ENCODE measurements around the gene PPP4R3A. TPM values are rescaled to one million over a fixed set of nuclear protein-coding genes. Genes with fewer than 3 reads are reported as not detected.

The PPP4R3A gene
- total RNA-seq, 1 experiment from 2014 or later: 148 TPM

- Histone ChIP-seq H2BK120ac (ENCODE audit: low read depth, low read length, poor library complexity, severe bottlenecking) (no peak overlapping the region), H3K4ac (ENCODE audit: low read depth, low read length) (no peak overlapping the region), H3K79me1 (ENCODE audit: insufficient read depth, low read depth, low read length, poor library complexity, severe bottlenecking) (no peaks in the 10 kb centered on the region), H4K20me1 (ENCODE audit: control insufficient read depth, insufficient read depth, insufficient read length) (no peaks in the 10 kb centered on the region), H3T11ph (ENCODE audit: low read length) (no peak overlapping the region), H2AFZ (ENCODE audit: low read length) (no peak overlapping the region), H3K9ac (ENCODE audit: extremely low read depth, insufficient read length, low read length) (no peak overlapping the region), H3K9me3 (ENCODE audit: control insufficient read depth, low read depth, low read length) (no peaks in the 10 kb centered on the region), H3K23me2 (ENCODE audit: insufficient read length, low read depth, low read length, poor library complexity, severe bottlenecking) (no peaks in the 10 kb centered on the region), H4K8ac (replicated peaks; ENCODE audit: insufficient read length, low read depth, low read length) (no peak overlapping the region), H3K4me1 (ENCODE audit: insufficient read depth, low read length) (no peaks in the 10 kb centered on the region), H3K27ac (ENCODE audit: insufficient read length, low read depth, low read length) (no peak overlapping the region), H4K91ac (ENCODE audit: insufficient read length, low read depth, low read length) (no peak overlapping the region), H3K23ac (ENCODE audit: insufficient read length, low read depth, low read length) (no peak overlapping the region), H3K14ac (ENCODE audit: insufficient read depth, low read length) (no peak overlapping the region), H4K5ac (ENCODE audit: insufficient read length, low read depth, low read length) (no peak overlapping the region), H2BK15ac (ENCODE audit: low read depth, low read length) (no peak overlapping the region), H2BK20ac (ENCODE audit: low read depth, low read length, poor library complexity, severe bottlenecking) (no peak overlapping the region), H3K27me3 (ENCODE audit: insufficient read depth, low read length) (no peaks in the 10 kb centered on the region), H3K4me2 (ENCODE audit: insufficient read depth, insufficient read length, low read length) (no peak overlapping the region), H3K79me2 (ENCODE audit: insufficient read depth, low read length) (no peaks in the 10 kb centered on the region), H3K56ac (ENCODE audit: insufficient read length, low read depth, low read length) (no peak overlapping the region), H3K18ac (ENCODE audit: insufficient read length, low read depth, low read length) (no peak overlapping the region), H2BK12ac (ENCODE audit: insufficient read length, low read depth, low read length) (no peak overlapping the region), H2AK5ac (ENCODE audit: insufficient read length, low read length) (no peak overlapping the region), H2BK5ac (ENCODE audit: insufficient read length, low read length) (no peak overlapping the region)
- no peaks in the 10 kb centered on the region for H3K9me3 Mint-ChIP-seq
- no peaks in the 10 kb centered on the region for H3K4me1 Mint-ChIP-seq
- TF ChIP-seq, protein P1, sequence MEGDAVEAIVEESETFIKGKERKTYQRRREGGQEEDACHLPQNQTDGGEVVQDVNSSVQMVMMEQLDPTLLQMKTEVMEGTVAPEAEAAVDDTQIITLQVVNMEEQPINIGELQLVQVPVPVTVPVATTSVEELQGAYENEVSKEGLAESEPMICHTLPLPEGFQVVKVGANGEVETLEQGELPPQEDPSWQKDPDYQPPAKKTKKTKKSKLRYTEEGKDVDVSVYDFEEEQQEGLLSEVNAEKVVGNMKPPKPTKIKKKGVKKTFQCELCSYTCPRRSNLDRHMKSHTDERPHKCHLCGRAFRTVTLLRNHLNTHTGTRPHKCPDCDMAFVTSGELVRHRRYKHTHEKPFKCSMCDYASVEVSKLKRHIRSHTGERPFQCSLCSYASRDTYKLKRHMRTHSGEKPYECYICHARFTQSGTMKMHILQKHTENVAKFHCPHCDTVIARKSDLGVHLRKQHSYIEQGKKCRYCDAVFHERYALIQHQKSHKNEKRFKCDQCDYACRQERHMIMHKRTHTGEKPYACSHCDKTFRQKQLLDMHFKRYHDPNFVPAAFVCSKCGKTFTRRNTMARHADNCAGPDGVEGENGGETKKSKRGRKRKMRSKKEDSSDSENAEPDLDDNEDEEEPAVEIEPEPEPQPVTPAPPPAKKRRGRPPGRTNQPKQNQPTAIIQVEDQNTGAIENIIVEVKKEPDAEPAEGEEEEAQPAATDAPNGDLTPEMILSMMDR (conservative IDR thresholded peaks at IDR 0.05): no peak
- no CpG with 5 or more reads among the region's 3 CpGs for WGBS (ENCODE audit: extremely low coverage, insufficient read length, low lambda C conversion rate)
- no peak for DNase-seq
- H3K4me3 Mint-ChIP-seq: no peak overlapping the region
- H3K27ac Mint-ChIP-seq: no peak overlapping the region
- H3K27me3 Mint-ChIP-seq (ENCODE audit: low read depth): no peaks in the 10 kb centered on the region
- H3K36me3 Mint-ChIP-seq (ENCODE audit: insufficient read depth in 1 of 3, low read depth in 3 of 3): peaks cover 48 to 85% (median 83%) of the 10 kb centered on the region in 3 experiments
Measured at GRCh38 chr14:91464615-91465205, 45.4 kb downstream of the PPP4R3A start.
